ENCODE results near the gene COMMD4.
"Not testable (repeated sequence)": the region's sequence is repeated elsewhere in the genome, so short reads cannot be mapped to it uniquely, and the experiment has no call there.

DNA sequence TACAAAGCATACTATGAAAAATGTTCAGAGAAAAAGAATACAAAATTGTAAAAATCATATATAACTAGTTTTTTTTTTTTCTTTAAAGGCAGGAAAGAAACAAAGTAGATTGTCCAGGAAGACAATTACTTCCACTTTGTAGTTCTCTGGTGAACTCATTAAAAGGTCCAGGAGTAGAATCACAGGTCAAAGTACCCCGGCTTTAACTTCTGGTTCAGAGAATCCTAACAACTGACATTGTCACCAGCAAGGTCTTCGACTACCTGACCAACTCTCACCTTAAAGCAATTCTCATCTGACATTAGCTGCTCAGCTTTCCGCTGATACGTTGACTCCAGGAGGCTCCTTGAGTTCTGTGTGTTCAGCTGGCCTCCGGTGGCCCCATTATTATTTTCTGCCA, 48.1 kb downstream of the COMMD4 start:
- TF ChIP-seq, protein P1, sequence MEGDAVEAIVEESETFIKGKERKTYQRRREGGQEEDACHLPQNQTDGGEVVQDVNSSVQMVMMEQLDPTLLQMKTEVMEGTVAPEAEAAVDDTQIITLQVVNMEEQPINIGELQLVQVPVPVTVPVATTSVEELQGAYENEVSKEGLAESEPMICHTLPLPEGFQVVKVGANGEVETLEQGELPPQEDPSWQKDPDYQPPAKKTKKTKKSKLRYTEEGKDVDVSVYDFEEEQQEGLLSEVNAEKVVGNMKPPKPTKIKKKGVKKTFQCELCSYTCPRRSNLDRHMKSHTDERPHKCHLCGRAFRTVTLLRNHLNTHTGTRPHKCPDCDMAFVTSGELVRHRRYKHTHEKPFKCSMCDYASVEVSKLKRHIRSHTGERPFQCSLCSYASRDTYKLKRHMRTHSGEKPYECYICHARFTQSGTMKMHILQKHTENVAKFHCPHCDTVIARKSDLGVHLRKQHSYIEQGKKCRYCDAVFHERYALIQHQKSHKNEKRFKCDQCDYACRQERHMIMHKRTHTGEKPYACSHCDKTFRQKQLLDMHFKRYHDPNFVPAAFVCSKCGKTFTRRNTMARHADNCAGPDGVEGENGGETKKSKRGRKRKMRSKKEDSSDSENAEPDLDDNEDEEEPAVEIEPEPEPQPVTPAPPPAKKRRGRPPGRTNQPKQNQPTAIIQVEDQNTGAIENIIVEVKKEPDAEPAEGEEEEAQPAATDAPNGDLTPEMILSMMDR (IDR thresholded peaks at IDR 0.05), result not testable (repeated sequence)
- not testable (repeated sequence) for TF ChIP-seq POLR2A (IDR thresholded peaks at IDR 0.05)
